Ishikawa (cell line): ENCODE results near the gene UBE2O.

ENCODE experiments used
- EGR1 ChIP-seq: IDR thresholded peaks from 2 replicates; pipeline ENCODE4 v1.6.1; 2012
- RAD21 ChIP-seq: IDR thresholded peaks from 2 replicates; pipeline ENCODE4 v1.6.1; 2012; ENCODE audit warnings: low read depth
- REST ChIP-seq: IDR thresholded peaks from 2 replicates; pipeline ENCODE4 v1.6.1; 2012; ENCODE audit warnings: low read depth, mild to moderate bottlenecking
- YY1 ChIP-seq: IDR thresholded peaks from 2 replicates; pipeline ENCODE4 v1.6.1; 2012; ENCODE audit warnings: low read depth
- TF ChIP-seq, protein P1 (sequence below): IDR thresholded peaks from 2 replicates; pipeline ENCODE4 v1.6.1; 2012

DNA sequence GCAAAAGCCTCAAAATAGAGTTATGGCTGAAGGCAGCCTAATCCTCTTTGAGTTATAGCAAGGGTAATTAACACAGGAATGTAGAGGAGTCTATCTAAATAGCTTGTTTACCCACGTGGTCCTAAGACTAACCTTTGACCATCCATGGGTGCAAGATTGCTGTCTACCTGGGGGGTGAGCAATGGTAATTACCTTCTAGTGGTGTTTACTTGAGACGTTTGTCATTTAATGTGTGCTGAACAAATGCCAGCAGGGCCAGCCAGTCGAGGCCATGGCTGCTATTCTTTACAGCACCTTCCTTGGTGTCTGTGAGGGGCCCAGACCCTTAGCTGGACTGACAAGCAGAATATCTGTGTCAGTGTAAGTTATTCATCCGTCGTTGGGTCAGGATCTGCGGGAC is 85.3 kb downstream of the UBE2O start:
- TF ChIP-seq, protein P1, sequence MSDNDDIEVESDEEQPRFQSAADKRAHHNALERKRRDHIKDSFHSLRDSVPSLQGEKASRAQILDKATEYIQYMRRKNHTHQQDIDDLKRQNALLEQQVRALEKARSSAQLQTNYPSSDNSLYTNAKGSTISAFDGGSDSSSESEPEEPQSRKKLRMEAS = no peak
- TF ChIP-seq RAD21 (no peak), REST (no peak), YY1 (no peak), EGR1 (no peak)
